Dendritic cell treated with granulocyte-macrophage colony-stimulating factor and Interleukin-4, amounts not matched to agents 40 ng/mL and 50 ng/mL, for 4 days (primary cell): Measurements from ENCODE around the gene ATP4B.
A peak's percentile ranks its signal among the peaks of the same experiment; 100 is the strongest.
"Not testable (repeated sequence)": the region's sequence is repeated elsewhere in the genome, so short reads cannot be mapped to it uniquely, and the experiment has no call there.

Experiments used
- H3K27ac Mint-ChIP-seq: one replicate; pipeline ENCODE4 v1.8.0; 2022; ENCODE audit warnings: mild to moderate bottlenecking, mixed read lengths
- H3K27me3 Mint-ChIP-seq: one replicate; pipeline ENCODE4 v1.8.0; 2022; ENCODE audit warnings: mild to moderate bottlenecking, mixed read lengths
- H3K36me3 Mint-ChIP-seq: one replicate; pipeline ENCODE4 v1.8.0; 2022; ENCODE audit warnings: low read depth, mixed read lengths
- H3K4me1 Mint-ChIP-seq: one replicate; pipeline ENCODE4 v1.8.0; 2022; ENCODE audit warnings: low read depth, mixed read lengths
- H3K4me3 Mint-ChIP-seq: one replicate; pipeline ENCODE4 v1.8.0; 2022; ENCODE audit warnings: mild to moderate bottlenecking, moderate library complexity, mixed read lengths
- H3K9me3 Mint-ChIP-seq: one replicate; pipeline ENCODE4 v1.8.0; 2022; ENCODE audit warnings: mixed read lengths
- intact Hi-C: fragments of 100-400 bp; cut with micrococcal nuclease; formaldehyde crosslinking; loops from one replicate; pipeline ENCODE4 v1.15.0; 2022

The ATP4B gene

GRCh38 chr13:113630804-113631203, 27.2 kb downstream of the ATP4B start:
- intact Hi-C loops, result no loop called here
- Mint-ChIP-seq H3K36me3 (peaks cover 93% of the 10 kb centered on the region), H3K4me1 (peaks cover 9% of the 10 kb centered on the region), H3K27me3 (no peaks in the 10 kb centered on the region), H3K27ac (no peak overlapping the region), H3K4me3 (no peak overlapping the region), H3K9me3 (no peaks in the 10 kb centered on the region)

DNA sequence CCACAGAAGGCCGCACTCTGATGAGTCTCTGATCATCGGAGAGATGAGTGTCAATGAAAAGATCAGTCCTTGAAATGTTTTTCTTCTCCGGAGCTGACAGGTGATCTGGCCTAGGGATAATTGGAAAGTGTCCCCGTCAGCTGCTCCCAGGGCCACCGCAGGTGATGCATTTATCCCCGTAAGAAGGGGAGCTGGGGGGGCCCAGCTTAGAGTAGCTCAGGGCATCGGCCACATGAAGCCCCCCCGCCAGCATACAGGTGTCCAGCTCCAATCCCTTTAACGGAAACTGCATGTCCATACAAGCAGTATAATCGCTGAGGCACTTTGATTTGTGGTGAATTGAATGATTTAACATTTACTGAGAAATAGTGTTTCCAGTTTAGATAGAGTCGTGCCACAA, 27.7 kb downstream of the ATP4B start:
- H3K4me3 Mint-ChIP-seq, result no peak overlapping the region
- H3K4me1 Mint-ChIP-seq, result peaks cover 9% of the 10 kb centered on the region
- H3K36me3 Mint-ChIP-seq, result peaks cover 93% of the 10 kb centered on the region
- no peak overlapping the region for H3K27ac Mint-ChIP-seq
- no peaks in the 10 kb centered on the region for H3K9me3 Mint-ChIP-seq
- intact Hi-C loops, result no loop called here
- no peaks in the 10 kb centered on the region for H3K27me3 Mint-ChIP-seq

DNA sequence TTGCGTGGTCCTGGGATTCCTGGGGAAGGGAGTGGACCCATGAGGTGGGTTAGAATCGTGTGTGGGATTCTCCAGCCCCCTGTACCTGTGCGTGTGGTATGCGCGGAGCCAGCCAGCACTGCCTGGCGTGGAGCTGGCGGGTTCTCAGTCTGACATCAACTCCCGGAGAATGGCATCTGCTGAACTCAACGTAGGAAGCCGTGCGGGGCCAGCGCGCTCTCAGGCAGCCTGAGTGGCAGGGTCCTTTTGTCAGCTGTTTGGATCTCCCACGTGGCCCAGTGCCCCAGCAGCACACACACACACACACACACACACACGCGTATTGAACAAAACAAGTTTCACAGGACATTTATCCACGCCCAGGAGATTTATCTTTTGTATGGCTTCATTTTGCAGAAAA, 28.1 kb downstream of the ATP4B start:
- intact Hi-C loops, result no loop called here
- Mint-ChIP-seq H3K27ac (no peak overlapping the region), H3K36me3 (peaks cover 93% of the 10 kb centered on the region), H3K27me3 (no peaks in the 10 kb centered on the region), H3K4me3 (no peak overlapping the region), H3K9me3 (no peaks in the 10 kb centered on the region), H3K4me1 (peaks cover 9% of the 10 kb centered on the region)

GRCh38 chr13:113628291-113629270, 29.4 kb downstream of the ATP4B start:
- Mint-ChIP-seq H3K27me3 (no peaks in the 10 kb centered on the region), H3K4me3 (no peak overlapping the region), H3K9me3 (no peaks in the 10 kb centered on the region), H3K4me1 (peaks cover 9% of the 10 kb centered on the region), H3K27ac (peak overlapping the region; percentile 6), H3K36me3 (peaks cover 93% of the 10 kb centered on the region)
- intact Hi-C loops, result no loop called here

- intact Hi-C loops, result no loop called here
- Mint-ChIP-seq H3K4me1 (peaks cover 9% of the 10 kb centered on the region), H3K36me3 (peaks cover 90% of the 10 kb centered on the region), H3K4me3 (no peak overlapping the region), H3K27me3 (no peaks in the 10 kb centered on the region), H3K27ac (no peak overlapping the region), H3K9me3 (no peaks in the 10 kb centered on the region)
Observed at GRCh38 chr13:113627136-113627535, 30.9 kb downstream of the ATP4B start.

DNA sequence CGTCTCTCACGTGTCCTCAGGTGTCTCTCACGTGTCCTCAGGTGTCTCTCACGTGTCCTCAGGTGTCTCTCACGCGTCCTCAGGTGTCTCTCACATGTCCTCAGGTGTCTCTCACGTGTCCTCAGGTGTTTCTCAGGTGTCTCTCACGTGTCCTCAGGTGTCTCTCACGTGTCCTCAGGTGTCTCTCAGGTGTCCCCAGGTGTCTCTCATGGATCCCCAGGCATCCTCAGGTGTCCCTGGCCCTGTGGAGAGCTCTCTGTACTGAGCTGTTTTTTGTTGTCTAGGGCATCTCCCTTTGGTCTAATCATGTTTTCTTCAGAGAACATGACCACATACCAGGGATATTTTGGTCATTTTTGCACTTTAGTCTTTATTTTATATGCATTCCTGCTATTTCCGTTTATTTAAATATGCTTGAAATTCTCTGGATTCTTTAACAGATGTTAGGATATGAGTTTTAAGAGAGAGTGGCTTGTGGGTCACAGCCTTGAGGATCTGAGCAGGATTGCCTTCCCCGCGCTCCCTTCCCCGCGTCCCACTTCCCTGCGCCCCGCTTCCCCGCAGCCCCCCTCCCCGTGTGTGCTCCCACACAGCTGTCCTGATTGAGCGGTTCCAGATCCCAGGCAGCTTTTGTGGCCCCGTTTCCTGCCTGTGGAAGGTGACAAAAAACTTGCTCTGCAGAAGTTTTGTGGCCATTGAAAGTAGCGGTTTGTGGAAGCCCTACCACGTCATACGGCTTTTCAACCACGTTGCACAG, 31.9 kb downstream of the ATP4B start:
- H3K4me1 Mint-ChIP-seq, result peaks cover 9% of the 10 kb centered on the region
- H3K36me3 Mint-ChIP-seq, result peaks cover 88% of the 10 kb centered on the region
- H3K27ac Mint-ChIP-seq, result no peak overlapping the region
- no peak overlapping the region for H3K4me3 Mint-ChIP-seq
- no peaks in the 10 kb centered on the region for H3K27me3 Mint-ChIP-seq
- intact Hi-C loops, result no loop called here
- no peaks in the 10 kb centered on the region for H3K9me3 Mint-ChIP-seq

GRCh38 chr13:113624640-113625304, 33.2 kb downstream of the ATP4B start:
- intact Hi-C loops, H3K27me3 Mint-ChIP-seq, H3K4me3 Mint-ChIP-seq, H3K9me3 Mint-ChIP-seq, H3K4me1 Mint-ChIP-seq, H3K27ac Mint-ChIP-seq: not testable (repeated sequence)
- H3K36me3 Mint-ChIP-seq, result peaks cover 85% of the 10 kb centered on the region

GRCh38 chr13:113624235-113624587, 33.8 kb downstream of the ATP4B start:
- Mint-ChIP-seq H3K27me3 (no peaks in the 10 kb centered on the region), H3K4me3 (no peak overlapping the region), H3K36me3 (peaks cover 85% of the 10 kb centered on the region), H3K4me1 (peaks cover 9% of the 10 kb centered on the region), H3K9me3 (no peaks in the 10 kb centered on the region), H3K27ac (no peak overlapping the region)
- intact Hi-C loops, result no loop called here

GRCh38 chr13:113623491-113624234, 34.3 kb downstream of the ATP4B start:
- intact Hi-C loops, result no loop called here
- Mint-ChIP-seq H3K9me3 (no peaks in the 10 kb centered on the region), H3K4me3 (no peak overlapping the region), H3K36me3 (peaks cover 84% of the 10 kb centered on the region), H3K27me3 (no peaks in the 10 kb centered on the region), H3K4me1 (peaks cover 5% of the 10 kb centered on the region), H3K27ac (no peak overlapping the region)

DNA sequence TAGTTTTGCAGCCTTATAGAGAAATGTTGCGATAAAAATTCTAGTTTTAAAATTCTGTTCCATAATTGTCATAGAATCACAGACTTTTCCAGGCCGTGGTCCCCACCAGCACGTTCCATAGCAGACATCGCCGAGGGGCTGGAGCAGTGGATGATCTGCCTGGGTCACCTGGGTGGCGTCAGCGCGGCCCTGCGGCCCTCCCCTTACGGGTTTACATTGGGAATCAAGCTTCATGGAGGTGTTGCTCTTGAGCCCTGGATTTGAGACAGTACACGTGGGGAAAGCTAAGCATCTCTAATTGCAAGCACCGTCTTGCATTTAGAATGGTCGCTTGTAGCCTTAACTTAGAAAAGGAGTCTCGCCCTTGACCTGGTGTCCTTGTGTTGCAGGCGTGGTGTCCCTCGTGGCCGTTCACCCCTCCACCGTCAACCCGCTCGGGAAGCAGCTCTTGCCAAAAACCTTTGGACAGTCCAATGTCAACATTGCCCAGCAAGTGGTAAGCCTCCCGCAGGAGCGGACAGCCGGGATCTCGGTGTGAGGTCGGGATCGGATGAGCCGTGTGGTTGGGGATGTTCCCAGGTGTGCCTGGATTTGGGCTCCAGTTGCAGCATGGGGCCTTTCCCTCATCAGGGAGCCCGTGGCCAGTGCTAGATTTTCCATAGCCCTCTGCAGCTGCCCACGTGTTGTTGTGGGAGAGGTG, 35.1 kb downstream of the ATP4B start:
- Mint-ChIP-seq H3K4me1 (no peaks in the 10 kb centered on the region), H3K36me3 (peaks cover 78% of the 10 kb centered on the region), H3K27ac (no peak overlapping the region), H3K27me3 (no peaks in the 10 kb centered on the region), H3K9me3 (no peaks in the 10 kb centered on the region), H3K4me3 (no peak overlapping the region)
- intact Hi-C loops, result no loop called here

GRCh38 chr13:113621986-113622550, 35.9 kb downstream of the ATP4B start:
- H3K27me3 Mint-ChIP-seq, H3K27ac Mint-ChIP-seq, H3K4me1 Mint-ChIP-seq, H3K9me3 Mint-ChIP-seq, H3K4me3 Mint-ChIP-seq, intact Hi-C loops: not testable (repeated sequence)
- peaks cover 70% of the 10 kb centered on the region for H3K36me3 Mint-ChIP-seq

GRCh38 chr13:113621498-113621897, 36.5 kb downstream of the ATP4B start:
- H3K9me3 Mint-ChIP-seq, H3K4me3 Mint-ChIP-seq, H3K27me3 Mint-ChIP-seq, H3K27ac Mint-ChIP-seq, H3K4me1 Mint-ChIP-seq, intact Hi-C loops: not testable (repeated sequence)
- peaks cover 66% of the 10 kb centered on the region for H3K36me3 Mint-ChIP-seq

GRCh38 chr13:113621046-113621445, 37.0 kb downstream of the ATP4B start:
- Mint-ChIP-seq H3K4me3 (no peak overlapping the region), H3K4me1 (peaks cover 12% of the 10 kb centered on the region), H3K36me3 (peaks cover 64% of the 10 kb centered on the region), H3K27ac (no peak overlapping the region), H3K27me3 (no peaks in the 10 kb centered on the region), H3K9me3 (no peaks in the 10 kb centered on the region)
- intact Hi-C loops, result no loop called here
